Measurements from ENCODE around the gene GABBR2.

DNA sequence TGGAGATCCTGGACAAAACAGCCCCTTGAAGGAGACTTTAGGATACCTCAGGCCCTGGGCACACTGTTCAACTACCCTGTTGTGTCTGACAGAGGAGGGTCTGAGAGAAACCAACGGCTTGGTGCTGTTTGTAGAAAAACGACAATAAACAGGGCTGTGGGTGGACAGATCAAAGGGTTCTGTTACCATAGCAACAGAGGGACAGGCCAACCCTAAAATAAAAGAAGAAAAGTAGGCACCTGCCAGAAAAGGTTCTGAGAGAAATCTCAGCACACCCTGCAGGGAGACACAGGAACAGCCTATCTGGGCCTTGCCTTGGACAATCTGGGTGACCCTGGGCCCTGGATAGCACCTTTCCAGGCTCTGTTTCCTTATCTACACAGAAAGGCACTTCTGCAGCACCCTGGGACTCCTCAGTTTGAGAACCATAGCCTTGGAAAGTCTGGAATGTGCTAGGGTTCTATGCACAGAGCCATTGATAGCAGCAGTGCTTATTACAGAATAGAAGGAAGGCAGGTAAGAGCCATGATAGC is 348.5 kb downstream of the GABBR2 start:
- TF ChIP-seq, protein P1, sequence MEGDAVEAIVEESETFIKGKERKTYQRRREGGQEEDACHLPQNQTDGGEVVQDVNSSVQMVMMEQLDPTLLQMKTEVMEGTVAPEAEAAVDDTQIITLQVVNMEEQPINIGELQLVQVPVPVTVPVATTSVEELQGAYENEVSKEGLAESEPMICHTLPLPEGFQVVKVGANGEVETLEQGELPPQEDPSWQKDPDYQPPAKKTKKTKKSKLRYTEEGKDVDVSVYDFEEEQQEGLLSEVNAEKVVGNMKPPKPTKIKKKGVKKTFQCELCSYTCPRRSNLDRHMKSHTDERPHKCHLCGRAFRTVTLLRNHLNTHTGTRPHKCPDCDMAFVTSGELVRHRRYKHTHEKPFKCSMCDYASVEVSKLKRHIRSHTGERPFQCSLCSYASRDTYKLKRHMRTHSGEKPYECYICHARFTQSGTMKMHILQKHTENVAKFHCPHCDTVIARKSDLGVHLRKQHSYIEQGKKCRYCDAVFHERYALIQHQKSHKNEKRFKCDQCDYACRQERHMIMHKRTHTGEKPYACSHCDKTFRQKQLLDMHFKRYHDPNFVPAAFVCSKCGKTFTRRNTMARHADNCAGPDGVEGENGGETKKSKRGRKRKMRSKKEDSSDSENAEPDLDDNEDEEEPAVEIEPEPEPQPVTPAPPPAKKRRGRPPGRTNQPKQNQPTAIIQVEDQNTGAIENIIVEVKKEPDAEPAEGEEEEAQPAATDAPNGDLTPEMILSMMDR (IDR thresholded peaks at IDR 0.05): no peak
- TF ChIP-seq TCF7L2 (IDR thresholded peaks at IDR 0.05; ENCODE audit: low read depth, low read length): no peak
